ENCODE results near the gene MRM2. TPM values are rescaled to one million over a fixed set of nuclear protein-coding genes. Genes with fewer than 3 reads are reported as not detected.

The MRM2 gene
- total RNA-seq, 6 donors from 2014 or later, result 9.4 to 27.0 (median 23.0) TPM

GRCh38 chr7:2223321-2223720 is 18.7 kb downstream of the MRM2 start:
- Histone ChIP-seq H3K4me3 (no peak overlapping the region), H3K9me3 (no peaks in the 10 kb centered on the region), H3K36me3 (peaks cover 6 to 84% (median 57%) of the 10 kb centered on the region in 4 donors), H3K4me1 (peaks cover 0 to 15% (median 7%) of the 10 kb centered on the region in 4 donors), H3K27me3 (no peaks in the 10 kb centered on the region), H3K27ac (no peak overlapping the region)
- 97% methylated on average over 10 to 17 of the region's 17 CpGs for WGBS, 2 donors
- peak in 1 of 2 donors; percentile 64 for DNase-seq
- no peak for ATAC-seq (ENCODE audit: low FRiP score in 2 of 2)
- no peak for TF ChIP-seq EP300 (IDR thresholded peaks at IDR 0.05)
- no peak for TF ChIP-seq POLR2A (IDR thresholded peaks at IDR 0.05)
- no peak for TF ChIP-seq CTCF (IDR thresholded peaks at IDR 0.05)
- TF ChIP-seq POLR2AphosphoS5 (IDR thresholded peaks at IDR 0.05), result no peak

- Histone ChIP-seq H3K9me3 (no peaks in the 10 kb centered on the region), H3K4me3 (no peak overlapping the region), H3K27ac (no peak overlapping the region), H3K27me3 (no peaks in the 10 kb centered on the region), H3K4me1 (peaks cover 0 to 15% (median 7%) of the 10 kb centered on the region in 4 donors), H3K36me3 (peaks cover 10 to 92% (median 62%) of the 10 kb centered on the region in 4 donors)
- ATAC-seq (ENCODE audit: low FRiP score in 2 of 2) (no peak), DNase-seq (peak in 1 of 2 donors; percentile 73)
- no peak for TF ChIP-seq CTCF (IDR thresholded peaks at IDR 0.05)
- TF ChIP-seq POLR2A (IDR thresholded peaks at IDR 0.05), result no peak
- TF ChIP-seq POLR2AphosphoS5 (IDR thresholded peaks at IDR 0.05), result no peak
- TF ChIP-seq EP300 (IDR thresholded peaks at IDR 0.05), result no peak
- WGBS, 2 donors, result 97% methylated on average over 21 to 22 of the region's 22 CpGs
These were observed 19.5 kb downstream of the MRM2 start for GRCh38 chr7:2222516-2222915.

GRCh38 chr7:2220954-2221353 is 21.1 kb downstream of the MRM2 start:
- no peak overlapping the region for H3K27ac ChIP-seq
- DNase-seq (no peak), ATAC-seq (ENCODE audit: low FRiP score in 2 of 2) (no peak)
- H3K9me3 ChIP-seq, result no peaks in the 10 kb centered on the region
- peaks cover 18 to 93% (median 71%) of the 10 kb centered on the region in 4 donors for H3K36me3 ChIP-seq
- H3K4me1 ChIP-seq, result peaks cover 0 to 15% (median 4%) of the 10 kb centered on the region in 4 donors
- H3K4me3 ChIP-seq, result no peak overlapping the region
- WGBS, 2 donors, result 96 to 97% methylated on average over 13 to 16 of the region's 17 CpGs
- H3K27me3 ChIP-seq, result no peaks in the 10 kb centered on the region
- TF ChIP-seq POLR2AphosphoS5 (IDR thresholded peaks at IDR 0.05) (no peak), POLR2A (IDR thresholded peaks at IDR 0.05) (no peak), CTCF (IDR thresholded peaks at IDR 0.05) (no peak), EP300 (IDR thresholded peaks at IDR 0.05) (no peak)

GRCh38 chr7:2220506-2220905 is 21.5 kb downstream of the MRM2 start:
- Histone ChIP-seq H3K9me3 (no peaks in the 10 kb centered on the region), H3K4me3 (no peak overlapping the region), H3K27ac (no peak overlapping the region), H3K4me1 (peaks cover 0 to 10% (median 2%) of the 10 kb centered on the region in 4 donors), H3K36me3 (peaks cover 20 to 93% (median 73%) of the 10 kb centered on the region in 4 donors), H3K27me3 (no peaks in the 10 kb centered on the region)
- 93 to 95% methylated on average over 15 to 16 of the region's 16 CpGs for WGBS, 2 donors
- ATAC-seq (ENCODE audit: low FRiP score in 2 of 2) (no peak), DNase-seq (peak in 1 of 2 donors; percentile 70)
- TF ChIP-seq POLR2A (IDR thresholded peaks at IDR 0.05) (no peak), EP300 (IDR thresholded peaks at IDR 0.05) (no peak), CTCF (IDR thresholded peaks at IDR 0.05) (no peak), POLR2AphosphoS5 (IDR thresholded peaks at IDR 0.05) (no peak)

- no peaks in the 10 kb centered on the region for H3K9me3 ChIP-seq
- peaks cover 22 to 92% (median 75%) of the 10 kb centered on the region in 4 donors for H3K36me3 ChIP-seq
- DNase-seq (peak in 1 of 2 donors; percentile 65), ATAC-seq (ENCODE audit: low FRiP score in 2 of 2) (no peak)
- WGBS, 2 donors, result 93 to 97% methylated on average over 19 of the region's 19 CpGs
- no peak overlapping the region for H3K4me3 ChIP-seq
- no peak overlapping the region for H3K27ac ChIP-seq
- no peaks in the 10 kb centered on the region for H3K27me3 ChIP-seq
- no peak for TF ChIP-seq POLR2A (IDR thresholded peaks at IDR 0.05)
- no peak for TF ChIP-seq EP300 (IDR thresholded peaks at IDR 0.05)
- no peak for TF ChIP-seq POLR2AphosphoS5 (IDR thresholded peaks at IDR 0.05)
- no peak for TF ChIP-seq CTCF (IDR thresholded peaks at IDR 0.05)
- peaks cover 0 to 8% (median 2%) of the 10 kb centered on the region in 4 donors for H3K4me1 ChIP-seq
These were observed 22.0 kb downstream of the MRM2 start for GRCh38 chr7:2220030-2220429.

All from upper lobe of left lung (tissue), 6 donors.